ENCODE measurements around the gene EFEMP1. TPM values are rescaled to one million over a fixed set of nuclear protein-coding genes. Genes with fewer than 3 reads are reported as not detected.

The EFEMP1 gene
- total RNA-seq, 2 experiments from 2014 or later = not detected

DNA sequence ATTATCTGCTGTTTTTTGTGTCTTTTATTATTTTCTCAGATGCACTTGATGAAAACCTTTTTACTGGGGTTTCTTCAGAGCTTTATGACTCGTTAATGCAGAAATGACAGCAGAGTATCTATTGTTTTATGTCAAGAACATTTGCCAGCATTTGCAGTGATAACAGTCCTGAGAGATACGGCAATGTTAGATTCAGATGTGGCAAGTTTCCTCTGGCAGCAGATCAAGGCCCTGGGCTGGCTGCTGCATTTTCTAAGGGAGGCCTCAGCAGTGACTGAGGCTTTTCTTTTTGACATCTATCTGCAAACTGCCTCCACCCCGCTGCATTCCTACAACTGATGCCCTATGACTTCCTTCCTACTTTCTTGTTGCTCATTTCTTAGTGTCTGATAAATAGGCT, 40.2 kb downstream of the EFEMP1 start:
- CTCF ChIA-PET = no interaction called here
- H3K4me1 Mint-ChIP-seq = no peaks in the 10 kb centered on the region
- DNase-seq = no peak
- POLR2A ChIA-PET = no interaction called here
- H3K36me3 Mint-ChIP-seq (ENCODE audit: low read depth) = no peaks in the 10 kb centered on the region
- H3K9me3 Mint-ChIP-seq = no peaks in the 10 kb centered on the region
- no peaks in the 10 kb centered on the region for H3K27me3 Mint-ChIP-seq
- no peak overlapping the region for H3K27ac Mint-ChIP-seq
- no peak overlapping the region for H3K4me3 Mint-ChIP-seq

DNA sequence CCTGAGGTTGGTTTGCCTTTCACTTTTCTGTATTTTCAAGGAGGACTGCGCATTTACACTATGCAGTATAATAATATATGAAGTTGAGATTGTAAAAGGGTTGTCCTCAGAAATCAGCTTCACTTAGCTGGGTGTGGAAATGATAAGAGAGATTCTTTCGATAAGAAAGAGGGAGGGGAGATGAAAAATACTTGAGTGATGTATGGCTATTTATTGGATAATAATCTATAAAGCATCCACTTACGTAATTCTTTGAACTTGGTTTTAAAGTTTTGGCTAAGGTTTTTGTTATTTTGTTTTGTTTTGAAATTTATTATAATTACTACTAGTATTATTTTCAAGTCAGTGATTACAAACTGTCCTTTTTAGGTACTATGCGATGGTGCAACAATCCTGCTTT, 40.6 kb downstream of the EFEMP1 start:
- Mint-ChIP-seq H3K9me3 (no peaks in the 10 kb centered on the region), H3K4me3 (no peak overlapping the region), H3K4me1 (no peaks in the 10 kb centered on the region), H3K36me3 (ENCODE audit: low read depth) (no peaks in the 10 kb centered on the region), H3K27me3 (no peaks in the 10 kb centered on the region), H3K27ac (no peak overlapping the region)
- CTCF ChIA-PET = no interaction called here
- POLR2A ChIA-PET = no interaction called here
- no peak for DNase-seq

DNA sequence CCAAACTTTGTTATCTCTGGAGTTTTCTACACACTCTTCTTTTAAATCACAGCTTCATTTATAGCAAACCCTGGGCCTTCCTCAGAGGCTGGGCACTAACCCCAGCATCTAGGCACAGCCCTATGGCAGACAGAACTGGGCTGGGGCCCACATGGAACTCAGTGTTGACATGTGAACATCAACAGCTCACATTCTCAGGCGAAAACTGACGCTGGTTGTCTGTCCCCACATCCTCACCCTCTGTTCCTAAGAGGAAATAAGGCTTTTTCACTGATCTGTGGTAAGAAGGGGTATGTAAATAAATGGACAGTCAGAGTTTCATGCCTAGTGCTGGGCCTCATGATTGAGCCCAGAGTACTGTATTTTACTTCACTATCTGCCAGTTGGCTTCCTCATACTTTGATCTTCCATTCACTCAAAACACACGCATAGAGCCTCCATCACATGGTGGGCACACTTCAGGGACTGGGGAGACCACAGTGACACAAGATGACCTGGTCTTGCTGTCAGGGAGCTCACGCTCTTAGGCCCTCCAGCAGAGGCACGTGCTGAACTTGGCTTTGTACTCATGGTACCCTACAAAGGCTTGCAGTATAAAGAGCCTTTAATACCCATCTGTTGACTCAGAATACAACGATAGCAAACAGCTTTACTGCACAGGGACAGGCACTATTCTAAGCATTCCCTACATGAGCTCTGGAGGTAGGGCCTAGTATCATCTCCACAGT, 43.0 kb downstream of the EFEMP1 start:
- Mint-ChIP-seq H3K4me3 (no peak overlapping the region), H3K9me3 (no peaks in the 10 kb centered on the region), H3K4me1 (no peaks in the 10 kb centered on the region), H3K27ac (no peak overlapping the region), H3K36me3 (ENCODE audit: low read depth) (no peaks in the 10 kb centered on the region), H3K27me3 (no peaks in the 10 kb centered on the region)
- POLR2A ChIA-PET = no interaction called here
- CTCF ChIA-PET = no interaction called here
- no peak for DNase-seq

DNA sequence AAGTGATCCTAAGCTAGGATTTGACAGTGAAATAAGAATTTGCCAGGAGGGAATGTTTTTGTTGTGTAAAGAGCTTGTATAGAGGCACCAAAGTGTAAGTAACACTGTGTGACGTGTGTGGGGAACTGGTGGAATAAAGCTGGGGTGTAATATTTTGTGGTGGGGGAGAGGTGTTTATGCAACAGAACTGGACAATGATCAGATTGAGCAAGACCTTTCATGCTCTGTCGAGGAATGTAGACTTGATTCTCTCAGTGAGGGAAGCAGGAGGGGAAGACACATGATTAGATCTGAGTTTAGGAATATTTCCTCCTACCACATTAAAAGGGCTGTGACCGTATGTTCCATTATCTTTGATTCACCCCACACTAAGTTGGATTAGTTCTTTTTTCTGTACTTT, 43.6 kb downstream of the EFEMP1 start:
- CTCF ChIA-PET = no interaction called here
- Mint-ChIP-seq H3K27me3 (no peaks in the 10 kb centered on the region), H3K27ac (no peak overlapping the region), H3K9me3 (no peaks in the 10 kb centered on the region), H3K4me1 (no peaks in the 10 kb centered on the region), H3K4me3 (no peak overlapping the region), H3K36me3 (ENCODE audit: low read depth) (no peaks in the 10 kb centered on the region)
- DNase-seq = no peak
- POLR2A ChIA-PET = no interaction called here

DNA sequence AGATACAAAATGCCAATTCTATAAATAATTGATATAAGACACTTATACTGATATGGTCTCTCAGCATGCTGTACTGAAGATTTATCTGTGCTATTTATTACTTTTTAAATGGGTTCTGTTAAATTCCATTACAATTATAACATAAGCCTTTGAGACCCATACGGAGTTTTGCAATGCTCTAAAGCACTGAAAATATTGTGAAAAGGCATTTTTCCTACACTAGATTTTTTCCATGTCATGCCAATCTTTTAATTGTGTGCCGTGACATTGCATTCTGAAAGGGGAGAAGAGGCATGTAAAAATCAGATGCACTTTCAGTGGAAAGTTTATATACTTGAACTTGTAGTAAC, 46.5 kb downstream of the EFEMP1 start:
- Mint-ChIP-seq H3K27me3 (no peaks in the 10 kb centered on the region), H3K9me3 (no peaks in the 10 kb centered on the region), H3K4me1 (no peaks in the 10 kb centered on the region), H3K4me3 (no peak overlapping the region), H3K27ac (no peak overlapping the region), H3K36me3 (ENCODE audit: low read depth) (no peaks in the 10 kb centered on the region)
- CTCF ChIA-PET = no interaction called here
- no peak for DNase-seq
- POLR2A ChIA-PET = no interaction called here

DNA sequence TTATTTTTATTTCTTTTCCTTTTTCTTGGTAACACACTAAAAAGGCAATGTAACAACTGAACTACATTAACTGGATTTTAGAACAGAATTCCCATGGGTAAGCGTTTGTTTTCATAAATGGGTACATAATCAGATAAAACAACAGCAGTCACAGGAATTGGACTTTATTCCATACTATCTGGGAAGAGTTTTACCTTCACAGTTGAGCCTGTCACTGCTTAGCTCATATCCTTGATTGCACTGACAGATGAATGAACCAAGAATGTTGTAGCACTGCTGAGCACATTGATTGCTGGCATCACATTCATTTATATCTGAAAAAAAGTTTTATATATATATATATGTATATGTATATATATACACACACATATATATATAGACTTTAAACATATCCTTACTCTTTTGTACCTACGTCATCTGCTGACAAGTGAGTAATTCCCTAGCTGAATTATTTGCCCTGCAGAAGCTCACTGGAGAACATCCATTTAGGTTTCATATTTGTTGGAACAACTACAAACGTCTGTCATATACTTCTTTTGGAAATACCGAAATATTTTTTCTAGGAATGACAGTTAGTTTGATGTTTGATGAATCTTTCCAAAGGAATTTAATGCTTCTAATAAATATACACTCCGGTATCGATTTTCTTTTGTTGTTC, 47.0 kb downstream of the EFEMP1 start:
- H3K36me3 Mint-ChIP-seq (ENCODE audit: low read depth) = no peaks in the 10 kb centered on the region
- no peaks in the 10 kb centered on the region for H3K9me3 Mint-ChIP-seq
- CTCF ChIA-PET = no interaction called here
- no peak for DNase-seq
- H3K4me1 Mint-ChIP-seq = no peaks in the 10 kb centered on the region
- no peak overlapping the region for H3K4me3 Mint-ChIP-seq
- H3K27me3 Mint-ChIP-seq = no peaks in the 10 kb centered on the region
- POLR2A ChIA-PET = no interaction called here
- no peak overlapping the region for H3K27ac Mint-ChIP-seq

DNA sequence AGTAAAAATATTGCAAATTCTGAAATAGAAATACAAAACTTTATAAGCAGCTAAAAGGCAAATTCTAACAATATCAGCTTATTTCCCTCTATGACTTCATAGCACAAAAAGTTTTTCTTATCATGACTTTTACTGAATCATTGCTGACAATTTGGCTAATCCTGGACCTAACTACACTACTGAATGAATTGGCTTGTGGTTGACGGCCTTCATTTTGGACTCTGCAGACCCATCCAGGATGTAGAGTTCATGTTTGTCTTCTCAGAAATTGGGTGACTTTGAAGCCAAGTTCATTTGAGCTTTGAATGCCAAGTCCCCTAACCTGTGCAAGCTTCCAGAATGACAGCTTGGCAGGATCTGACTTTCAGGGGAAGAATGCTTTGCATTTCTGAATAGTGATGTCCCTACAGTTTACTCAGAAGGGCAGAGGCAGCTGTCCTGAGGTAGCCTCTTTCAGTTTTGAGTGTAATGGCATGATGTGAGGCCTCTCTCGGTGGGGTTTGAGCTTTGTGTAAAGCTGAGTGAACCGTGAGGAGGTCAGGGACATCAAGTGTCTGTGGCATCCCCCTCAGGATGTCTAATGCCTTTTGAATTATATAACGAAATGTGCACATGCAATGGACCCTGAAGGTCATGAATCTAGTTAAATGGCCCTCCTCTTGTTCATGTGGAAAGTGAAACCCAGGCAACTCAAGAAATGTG, 48.0 kb downstream of the EFEMP1 start:
- Mint-ChIP-seq H3K27me3 (no peaks in the 10 kb centered on the region), H3K4me1 (no peaks in the 10 kb centered on the region), H3K9me3 (no peaks in the 10 kb centered on the region), H3K27ac (no peak overlapping the region), H3K36me3 (ENCODE audit: low read depth) (no peaks in the 10 kb centered on the region), H3K4me3 (no peak overlapping the region)
- CTCF ChIA-PET = no interaction called here
- DNase-seq = no peak
- POLR2A ChIA-PET = no interaction called here

DNA sequence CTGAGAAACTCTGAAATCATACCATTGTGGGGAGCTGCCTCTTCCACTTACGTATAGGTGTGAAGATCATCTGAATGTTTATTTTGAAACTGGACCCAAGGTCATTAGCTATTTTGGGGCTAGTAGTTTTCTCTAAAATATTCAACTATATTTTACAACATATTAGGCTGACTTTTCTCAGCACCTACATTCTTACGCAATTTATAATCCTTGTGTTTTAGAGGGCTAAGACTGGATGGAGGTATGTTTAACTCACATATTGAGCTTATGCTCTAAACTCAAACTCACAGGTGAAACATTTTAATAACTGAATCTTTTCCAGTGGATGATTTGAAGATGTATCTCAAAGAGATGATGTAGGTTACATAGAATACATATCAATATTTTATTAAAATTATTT, 49.2 kb downstream of the EFEMP1 start:
- Mint-ChIP-seq H3K27me3 (no peaks in the 10 kb centered on the region), H3K4me3 (no peak overlapping the region)

DNA sequence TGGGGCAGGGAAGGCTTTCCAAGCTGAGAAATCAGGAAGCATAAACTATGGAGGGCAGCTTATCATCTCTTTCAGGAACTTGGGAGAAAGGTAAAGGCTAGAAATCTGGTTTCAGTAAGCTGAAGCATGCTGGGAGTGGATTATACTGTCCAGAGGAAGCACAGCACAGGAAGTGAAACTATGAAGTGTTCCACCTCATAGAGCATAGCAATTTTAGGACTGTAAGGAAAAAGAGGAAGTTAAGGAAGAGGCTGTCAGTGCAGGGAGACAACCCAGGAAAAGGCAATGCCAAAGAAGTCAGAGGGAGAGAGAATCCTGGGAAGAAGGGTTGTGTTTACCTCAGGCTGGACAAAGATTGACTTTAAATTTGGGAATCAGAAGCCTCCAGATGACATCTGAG, 51.9 kb downstream of the EFEMP1 start:
- no peaks in the 10 kb centered on the region for H3K36me3 Mint-ChIP-seq (ENCODE audit: low read depth)
- POLR2A ChIA-PET = no interaction called here
- no peaks in the 10 kb centered on the region for H3K27me3 Mint-ChIP-seq
- DNase-seq = no peak
- H3K9me3 Mint-ChIP-seq = no peaks in the 10 kb centered on the region
- CTCF ChIA-PET = no interaction called here
- no peak overlapping the region for H3K4me3 Mint-ChIP-seq
- H3K4me1 Mint-ChIP-seq = no peaks in the 10 kb centered on the region
- no peak overlapping the region for H3K27ac Mint-ChIP-seq

More for the DNA sequence above, 49.2 kb downstream of the EFEMP1 start:
- ChIA-PET CTCF (no interaction called here), POLR2A (no interaction called here)
- Mint-ChIP-seq H3K27ac (no peak overlapping the region), H3K9me3 (no peaks in the 10 kb centered on the region), H3K36me3 (ENCODE audit: low read depth) (no peaks in the 10 kb centered on the region), H3K4me1 (no peaks in the 10 kb centered on the region)
- DNase-seq = no peak

DNA sequence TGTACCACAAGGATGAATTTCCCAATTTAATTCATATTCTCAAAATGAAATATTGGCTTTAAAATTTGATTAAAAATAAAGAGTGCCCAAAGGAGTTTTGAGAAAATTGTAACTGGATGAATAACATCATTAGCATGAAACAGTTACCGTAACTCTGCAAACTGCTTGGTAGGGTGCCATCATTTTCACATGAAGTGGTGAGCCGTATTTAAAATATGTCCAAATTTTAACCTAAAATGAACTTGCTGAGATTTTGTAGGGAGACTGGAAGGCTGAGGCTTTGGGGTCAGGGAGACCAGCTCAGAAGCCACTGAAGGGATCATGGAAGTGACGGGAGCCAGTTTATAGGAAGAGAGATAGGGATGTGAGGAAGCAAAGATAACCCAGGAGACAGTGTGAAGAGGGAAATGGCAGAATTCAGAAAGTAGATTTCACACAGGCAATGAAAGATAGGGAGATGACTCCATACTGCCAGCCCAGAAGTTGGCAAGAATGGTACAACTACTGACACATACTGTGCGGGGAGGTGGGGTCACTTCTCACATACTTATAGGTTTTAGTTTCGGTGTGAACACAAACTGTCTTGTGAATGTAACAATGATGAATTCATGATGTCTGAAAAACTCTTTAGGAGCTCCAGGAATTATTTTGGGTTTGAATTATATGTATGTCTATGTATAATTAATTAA, 53.8 kb downstream of the EFEMP1 start:
- Mint-ChIP-seq H3K9me3 (no peaks in the 10 kb centered on the region), H3K36me3 (ENCODE audit: low read depth) (no peaks in the 10 kb centered on the region), H3K27me3 (no peaks in the 10 kb centered on the region), H3K27ac (no peak overlapping the region), H3K4me3 (no peak overlapping the region), H3K4me1 (no peaks in the 10 kb centered on the region)
- no peak for DNase-seq
- ChIA-PET CTCF (interaction anchor here (0.5 kb wide), 1 partner anchor 1244 kb away, joined by 3 read pairs; no protein-coding TSS in a partner anchor), POLR2A (no interaction called here)

DNA sequence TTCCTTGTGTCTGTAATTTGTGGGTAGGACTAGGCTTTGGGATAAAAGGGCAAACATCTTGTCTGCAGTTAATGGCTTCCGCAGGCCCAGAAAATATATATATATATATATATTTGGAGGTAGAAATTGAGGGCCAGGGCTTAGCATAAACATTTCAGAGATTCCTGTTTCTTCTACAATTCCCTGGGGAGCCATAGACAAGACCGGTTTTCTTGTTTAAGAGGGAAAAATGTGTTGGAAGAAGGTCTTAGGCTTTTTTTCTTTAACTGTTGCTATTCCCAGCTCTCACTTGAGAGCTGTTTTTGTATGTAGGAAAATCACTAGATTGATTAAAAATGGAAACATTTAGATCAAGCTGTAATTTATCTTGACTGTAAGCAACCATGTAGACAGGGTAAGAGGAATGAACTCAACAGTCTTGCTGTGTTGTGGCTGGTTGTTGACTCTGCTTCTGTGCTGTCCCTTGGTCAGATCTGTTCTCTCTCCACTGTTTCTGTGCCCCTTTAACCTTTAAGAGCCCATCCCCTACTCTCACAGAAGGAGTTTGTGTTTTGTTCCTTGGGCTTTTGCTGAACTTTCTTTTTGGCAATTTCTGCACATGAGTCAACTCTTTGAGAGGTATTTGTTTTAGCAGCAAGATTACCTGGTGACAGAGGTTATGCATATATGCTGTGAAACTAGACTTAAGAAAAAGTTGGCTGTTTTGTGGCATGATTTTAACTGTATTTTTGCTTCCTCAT, 58.3 kb downstream of the EFEMP1 start:
- Mint-ChIP-seq H3K4me1 (no peaks in the 10 kb centered on the region), H3K27me3 (no peaks in the 10 kb centered on the region), H3K9me3 (no peaks in the 10 kb centered on the region), H3K36me3 (ENCODE audit: low read depth) (no peaks in the 10 kb centered on the region), H3K27ac (no peak overlapping the region), H3K4me3 (no peak overlapping the region)
- DNase-seq = no peak
- ChIA-PET CTCF (no interaction called here), POLR2A (no interaction called here)

DNA sequence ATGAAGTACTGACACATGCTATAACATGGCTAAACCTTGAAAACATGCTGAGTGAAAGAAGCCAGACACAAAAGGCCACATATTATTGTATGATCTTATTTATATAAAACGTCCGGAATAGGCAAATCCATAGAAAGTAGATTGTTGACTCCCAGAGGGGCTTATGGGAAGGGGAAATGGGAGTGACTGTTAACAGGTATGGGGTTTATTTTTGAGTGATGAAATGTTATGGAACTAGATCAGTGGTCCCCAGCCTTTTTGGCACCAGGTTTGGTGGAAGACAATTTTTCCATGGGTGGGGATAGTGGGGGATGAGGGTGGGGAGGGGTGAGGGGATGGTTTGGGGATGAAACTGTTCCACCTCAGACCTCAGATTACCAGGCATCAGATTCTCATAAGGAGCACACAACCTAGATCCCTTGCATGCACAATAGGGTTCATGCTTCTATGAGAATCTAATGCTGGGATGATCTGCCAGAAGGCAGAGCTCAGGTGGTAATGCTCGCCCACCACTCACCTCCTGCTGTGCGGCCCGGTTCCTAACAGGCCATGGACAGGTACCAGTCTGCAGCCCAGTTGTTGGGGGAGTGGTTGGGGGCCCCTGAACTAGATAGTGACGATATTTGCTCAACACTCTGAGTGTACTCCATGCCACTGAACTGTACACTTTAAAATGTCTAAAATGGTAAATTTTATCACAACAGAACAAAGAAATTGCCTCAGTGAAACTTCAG, 59.1 kb downstream of the EFEMP1 start:
- no peak overlapping the region for H3K4me3 Mint-ChIP-seq
- DNase-seq = no peak
- H3K27me3 Mint-ChIP-seq = no peaks in the 10 kb centered on the region
- CTCF ChIA-PET = no interaction called here
- POLR2A ChIA-PET = no interaction called here
- no peaks in the 10 kb centered on the region for H3K36me3 Mint-ChIP-seq (ENCODE audit: low read depth)
- no peaks in the 10 kb centered on the region for H3K4me1 Mint-ChIP-seq
- no peaks in the 10 kb centered on the region for H3K9me3 Mint-ChIP-seq
- no peak overlapping the region for H3K27ac Mint-ChIP-seq

All from activated CD4-positive, alpha-beta T cell treated with anti-CD3 and anti-CD28 coated beads, Interleukin-2, amount 10 ng/mL, durations not matched to agents 7 days and 5 days (primary cell).